ENCODE data around the gene GLI1. TPM values are rescaled to one million over a fixed set of nuclear protein-coding genes. Genes with fewer than 3 reads are reported as not detected.
A peak's percentile ranks its signal among the peaks of the same experiment; 100 is the strongest.

GLI1 gene
- total RNA-seq, 1 experiment from 2014 or later: 25.8 TPM

DNA sequence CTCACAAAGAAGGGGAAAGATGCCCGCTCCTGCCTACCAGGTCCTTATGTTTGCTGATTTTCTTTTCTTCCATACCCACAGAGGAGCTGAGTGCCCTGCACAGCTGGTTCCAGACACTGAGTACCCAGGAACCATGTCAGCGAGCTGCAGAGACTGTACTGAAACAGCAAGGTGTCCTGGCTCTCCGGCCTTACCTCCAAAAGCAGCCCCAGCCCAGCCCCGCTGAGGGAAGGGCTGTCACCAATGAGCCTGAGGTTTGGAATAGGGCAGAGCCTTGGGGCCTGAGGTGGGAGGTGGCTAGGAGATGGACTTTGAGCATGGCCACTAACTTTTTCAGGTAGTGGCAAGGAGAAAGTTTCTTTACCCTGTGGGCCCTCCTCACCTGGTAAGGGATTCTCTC is 30.5 kb downstream of the GLI1 start:
- Histone ChIP-seq H3K27ac (ENCODE audit: insufficient read length, low read depth, low read length) (no peak overlapping the region), H3K79me1 (ENCODE audit: insufficient read depth, low read depth, low read length, poor library complexity, severe bottlenecking) (no peaks in the 10 kb centered on the region), H4K91ac (ENCODE audit: insufficient read length, low read depth, low read length) (no peak overlapping the region), H2AK5ac (ENCODE audit: insufficient read length, low read length) (no peak overlapping the region), H2BK5ac (ENCODE audit: insufficient read length, low read length) (no peak overlapping the region), H3K79me2 (ENCODE audit: insufficient read depth, low read length) (peaks cover 8% of the 10 kb centered on the region; the same call in 1 of the 2 replicates), H3K23me2 (ENCODE audit: insufficient read length, low read depth, low read length, poor library complexity, severe bottlenecking) (peaks cover 5% of the 10 kb centered on the region), H2BK20ac (ENCODE audit: low read depth, low read length, poor library complexity, severe bottlenecking) (no peak overlapping the region), H3T11ph (ENCODE audit: low read length) (no peak overlapping the region), H3K9me3 (ENCODE audit: control insufficient read depth, low read depth, low read length) (no peaks in the 10 kb centered on the region), H4K8ac (replicated peaks; ENCODE audit: insufficient read length, low read depth, low read length) (no peak overlapping the region), H3K18ac (ENCODE audit: insufficient read length, low read depth, low read length) (no peak overlapping the region), H3K4ac (ENCODE audit: low read depth, low read length) (no peak overlapping the region), H3K4me1 (ENCODE audit: insufficient read depth, low read length) (peaks cover 2% of the 10 kb centered on the region; the same call in 1 of the 2 replicates), H2BK12ac (ENCODE audit: insufficient read length, low read depth, low read length) (no peak overlapping the region), H3K9ac (ENCODE audit: extremely low read depth, insufficient read length, low read length) (no peak overlapping the region), H2BK120ac (ENCODE audit: low read depth, low read length, poor library complexity, severe bottlenecking) (no peak overlapping the region), H2AFZ (ENCODE audit: low read length) (no peak overlapping the region), H4K20me1 (ENCODE audit: control insufficient read depth, insufficient read depth, insufficient read length) (no peaks in the 10 kb centered on the region), H3K4me2 (ENCODE audit: insufficient read depth, insufficient read length, low read length) (no peak overlapping the region), H4K5ac (ENCODE audit: insufficient read length, low read depth, low read length) (no peak overlapping the region), H3K56ac (ENCODE audit: insufficient read length, low read depth, low read length) (no peak overlapping the region), H3K14ac (ENCODE audit: insufficient read depth, low read length) (no peak overlapping the region), H2BK15ac (ENCODE audit: low read depth, low read length) (no peak overlapping the region), H3K23ac (ENCODE audit: insufficient read length, low read depth, low read length) (no peak overlapping the region), H3K27me3 (ENCODE audit: insufficient read depth, low read length) (no peaks in the 10 kb centered on the region)
- peaks cover 55 to 61% (median 55%) of the 10 kb centered on the region in 3 experiments for H3K36me3 Mint-ChIP-seq (ENCODE audit: insufficient read depth in 1 of 3, low read depth in 3 of 3)
- TF ChIP-seq CTCF (conservative IDR thresholded peaks at IDR 0.05): no peak
- H3K27ac Mint-ChIP-seq: no peak overlapping the region; a peak in 1 of 7 replicates
- peak overlapping the region in 1 of 2 experiments; percentile 97; a peak in 1 of 5 replicates for H3K4me3 Mint-ChIP-seq
- no peak for DNase-seq
- whole genome bisulfite sequencing (ENCODE audit: extremely low coverage, insufficient read length, low lambda C conversion rate): no CpG with 5 or more reads among the region's 4 CpGs
- no peaks in the 10 kb centered on the region for H3K27me3 Mint-ChIP-seq (ENCODE audit: low read depth)
- peaks cover 7 to 8% of the 10 kb centered on the region in 2 experiments for H3K4me1 Mint-ChIP-seq
- H3K9me3 Mint-ChIP-seq: peaks cover 3 to 6% of the 10 kb centered on the region in 2 experiments; a peak in 3 of 5 replicates

All from H9 (cell line).